Activated CD8-positive, alpha-beta memory T cell treated with anti-CD3 and anti-CD28 coated beads, Interleukin-2, amount 50 U/mL, for 4 hours (primary cell): ENCODE results near the gene PLA2G4F.

ENCODE experiments used
- DNase-seq: peaks from one replicate; pipeline ENCODE4 v3.0.0-alpha.2; 2020

PLA2G4F gene

GRCh38 chr15:42163291-42163690 is 6.9 kb upstream of the PLA2G4F start:
- DNase-seq, result no peak

GRCh38 chr15:42160136-42160535 is 3.7 kb upstream of the PLA2G4F start:
- no peak for DNase-seq

- no peak for DNase-seq
Measured at GRCh38 chr15:42159381-42160015, 3.1 kb upstream of the PLA2G4F start.

- no peak for DNase-seq
Measured at GRCh38 chr15:42158941-42159340, 2.5 kb upstream of the PLA2G4F start.

GRCh38 chr15:42157981-42158765 is 1.7 kb upstream of the PLA2G4F start:
- no peak for DNase-seq

GRCh38 chr15:42157381-42157780 is 945 bp upstream of the PLA2G4F start:
- DNase-seq, result no peak

- DNase-seq, result no peak
Measured at GRCh38 chr15:42155546-42156242, 742 bp downstream of the PLA2G4F start.

- no peak for DNase-seq
Measured at GRCh38 chr15:42154956-42155355, 1.5 kb downstream of the PLA2G4F start.

- no peak for DNase-seq
Measured at GRCh38 chr15:42154212-42154941, 2.1 kb downstream of the PLA2G4F start.

GRCh38 chr15:42153874-42154211 is 2.6 kb downstream of the PLA2G4F start:
- DNase-seq, result no peak

GRCh38 chr15:42152921-42153698 is 3.3 kb downstream of the PLA2G4F start:
- no peak for DNase-seq

- no peak for DNase-seq
Measured at GRCh38 chr15:42152196-42152920, 4.1 kb downstream of the PLA2G4F start.

GRCh38 chr15:42151736-42152135 is 4.7 kb downstream of the PLA2G4F start:
- no peak for DNase-seq

- no peak for DNase-seq
Measured at GRCh38 chr15:42151141-42151561, 5.3 kb downstream of the PLA2G4F start.

GRCh38 chr15:42150219-42150970 is 6.0 kb downstream of the PLA2G4F start:
- no peak for DNase-seq

GRCh38 chr15:42149493-42150218 is 6.8 kb downstream of the PLA2G4F start:
- no peak for DNase-seq

GRCh38 chr15:42148808-42149492 is 7.5 kb downstream of the PLA2G4F start:
- DNase-seq, result no peak

- DNase-seq, result no peak
Measured at GRCh38 chr15:42147431-42147735, 9.1 kb downstream of the PLA2G4F start.

- no peak for DNase-seq
Measured at GRCh38 chr15:42146551-42147430, 9.6 kb downstream of the PLA2G4F start.
